Measurements from ENCODE around the gene KCNH3. TPM values are rescaled to one million over a fixed set of nuclear protein-coding genes. Genes with fewer than 3 reads are reported as not detected.
A peak's percentile ranks its signal among the peaks of the same experiment; 100 is the strongest.

KCNH3 gene
- total RNA-seq, 1 experiment from 2014 or later: 0.08 TPM

DNA sequence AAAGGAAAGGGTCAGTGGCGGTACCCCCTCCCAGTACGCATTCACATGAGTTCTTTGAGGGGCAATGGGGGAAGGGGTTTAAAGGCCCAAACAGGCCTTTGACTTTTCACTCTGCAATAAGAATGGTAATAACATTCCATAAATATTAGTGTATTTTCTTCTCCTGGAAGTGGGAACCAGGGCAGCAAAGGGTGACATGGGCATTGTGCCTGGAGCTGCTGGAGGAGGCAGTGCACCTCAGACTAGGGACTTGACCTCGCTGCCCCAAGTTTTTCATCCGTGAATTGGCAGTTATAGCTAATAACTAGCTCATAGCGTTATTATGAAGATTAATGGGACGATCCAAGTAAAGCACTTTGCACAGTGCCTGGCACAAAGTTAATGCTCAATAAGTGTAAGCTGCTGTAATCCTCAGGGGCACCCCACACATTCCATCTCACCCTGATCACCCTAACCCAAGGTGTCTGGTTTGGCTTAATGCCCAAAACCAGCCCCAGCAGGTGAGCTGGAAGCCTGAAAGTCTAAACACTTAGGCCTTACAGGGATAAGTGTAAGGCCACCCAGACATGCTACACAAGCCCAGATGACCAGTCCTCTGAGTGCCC lies 2.8 kb upstream of the KCNH3 start:
- Histone ChIP-seq H3K27me3 (replicated peaks) (peaks cover 29% of the 10 kb centered on the region), H3K4me3 (no peak overlapping the region), H3K4me1 (replicated peaks) (peaks cover 29% of the 10 kb centered on the region), H3K9me3 (replicated peaks) (no peaks in the 10 kb centered on the region; the same call in 1 of the 2 replicates), H3K36me3 (no peaks in the 10 kb centered on the region), H3K27ac (no peak overlapping the region)
- DNase-seq (ENCODE audit: low read depth in 1 of 2, low spot score in 2 of 2): no peak

DNA sequence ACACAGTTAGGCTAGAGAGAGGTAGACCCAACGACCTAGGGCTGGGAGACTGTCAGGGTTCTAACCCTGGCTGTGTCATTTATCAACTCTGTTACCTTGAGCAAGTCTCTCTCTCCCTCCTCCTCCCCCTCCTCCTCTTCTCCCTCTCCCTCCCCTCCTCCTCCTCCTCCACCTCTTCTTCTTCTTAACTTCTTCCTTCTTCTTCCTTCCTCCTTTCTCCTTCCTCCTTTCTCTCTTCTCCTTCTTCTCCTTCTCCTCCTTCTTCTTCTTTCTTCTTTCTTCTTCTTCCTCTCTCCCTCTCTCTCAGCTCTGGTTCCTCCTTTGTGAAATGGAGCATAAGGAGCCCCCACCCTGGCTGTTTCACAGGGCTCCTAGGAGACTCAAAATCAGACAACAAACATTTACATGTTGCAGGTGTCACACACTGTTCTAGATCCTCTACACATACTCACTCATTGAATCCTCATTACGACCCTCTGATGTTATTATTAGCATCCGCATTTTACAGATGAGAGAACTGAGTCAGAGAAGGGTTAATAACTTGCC lies 2.2 kb upstream of the KCNH3 start:
- DNase-seq (ENCODE audit: low read depth in 1 of 2, low spot score in 2 of 2): no peak
- Histone ChIP-seq H3K27me3 (replicated peaks) (peaks cover 29% of the 10 kb centered on the region), H3K27ac (no peak overlapping the region), H3K9me3 (replicated peaks) (no peaks in the 10 kb centered on the region; the same call in 1 of the 2 replicates), H3K4me3 (no peak overlapping the region), H3K36me3 (no peaks in the 10 kb centered on the region), H3K4me1 (replicated peaks) (peaks cover 29% of the 10 kb centered on the region)

DNA sequence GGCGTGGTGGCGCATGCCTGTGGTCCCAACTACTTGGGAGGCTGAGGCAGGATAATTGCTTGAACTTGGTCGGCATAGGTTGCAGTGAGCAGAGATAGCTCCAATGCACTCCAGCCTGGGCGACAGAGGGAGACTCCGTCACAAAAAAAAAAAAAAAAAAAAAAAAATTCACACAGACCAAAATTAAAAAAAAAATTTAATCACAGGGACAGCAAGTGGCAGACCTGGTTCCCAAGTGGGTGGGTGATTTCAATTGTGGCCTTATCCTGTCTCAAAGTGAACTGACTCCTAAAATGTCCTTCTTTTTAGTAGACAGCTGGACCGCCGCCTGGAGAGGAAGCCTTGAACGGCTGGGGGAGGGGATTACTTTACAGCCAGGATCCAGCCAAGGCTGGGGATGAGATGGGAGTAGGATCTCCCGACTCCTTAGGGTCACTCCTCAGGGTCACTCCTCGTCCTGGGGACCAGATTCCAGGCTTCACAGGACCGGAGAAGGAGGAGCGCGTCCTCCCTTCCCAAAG lies 1.5 kb upstream of the KCNH3 start:
- Histone ChIP-seq H3K27me3 (replicated peaks) (peaks cover 29% of the 10 kb centered on the region), H3K9me3 (replicated peaks) (no peaks in the 10 kb centered on the region; the same call in 1 of the 2 replicates), H3K36me3 (no peaks in the 10 kb centered on the region), H3K4me3 (no peak overlapping the region), H3K4me1 (replicated peaks) (peaks cover 29% of the 10 kb centered on the region), H3K27ac (no peak overlapping the region)
- peak in 1 of 2 experiments; percentile 37 for DNase-seq (ENCODE audit: low read depth in 1 of 2, low spot score in 2 of 2)

DNA sequence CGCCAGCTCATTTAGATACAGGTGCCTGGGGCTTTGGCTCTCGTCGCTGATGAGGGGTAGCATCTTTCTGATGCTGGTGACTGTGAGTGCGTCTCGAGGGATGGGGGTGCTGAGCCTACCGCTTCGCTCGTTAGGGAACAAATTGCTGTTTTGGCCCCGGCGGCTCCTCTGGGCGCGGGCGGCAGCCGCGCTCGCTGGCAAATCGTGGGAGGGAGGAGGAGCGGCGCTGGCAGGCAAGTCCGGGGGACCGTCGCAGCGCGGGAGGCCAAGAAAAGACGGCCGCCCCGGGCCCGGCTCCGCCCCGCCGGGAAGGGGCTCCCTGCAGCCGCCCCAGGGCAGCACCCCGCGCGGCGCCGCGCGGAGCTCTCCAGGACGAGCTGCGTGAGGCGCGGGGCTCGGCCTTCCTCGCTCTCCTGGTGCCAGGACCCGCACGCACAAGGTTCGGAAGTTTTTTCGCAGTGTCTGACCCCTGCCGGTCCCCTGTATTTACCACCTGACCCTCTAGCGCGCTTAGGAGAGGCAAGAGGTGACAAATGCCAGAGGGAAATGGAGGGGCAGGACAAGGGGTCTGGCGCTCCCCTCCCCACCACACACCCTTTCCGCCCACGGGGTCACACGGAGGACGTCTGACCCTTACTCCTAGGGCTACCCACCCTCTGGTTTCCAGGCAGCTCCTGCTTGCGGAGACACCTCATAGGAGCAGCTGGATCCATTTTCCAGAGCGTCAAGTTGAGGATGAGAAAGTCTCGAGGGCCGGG lies 899 bp upstream of the KCNH3 start:
- DNase-seq (ENCODE audit: low read depth in 1 of 2, low spot score in 2 of 2): peak in 1 of 2 experiments; percentile 44

DNA sequence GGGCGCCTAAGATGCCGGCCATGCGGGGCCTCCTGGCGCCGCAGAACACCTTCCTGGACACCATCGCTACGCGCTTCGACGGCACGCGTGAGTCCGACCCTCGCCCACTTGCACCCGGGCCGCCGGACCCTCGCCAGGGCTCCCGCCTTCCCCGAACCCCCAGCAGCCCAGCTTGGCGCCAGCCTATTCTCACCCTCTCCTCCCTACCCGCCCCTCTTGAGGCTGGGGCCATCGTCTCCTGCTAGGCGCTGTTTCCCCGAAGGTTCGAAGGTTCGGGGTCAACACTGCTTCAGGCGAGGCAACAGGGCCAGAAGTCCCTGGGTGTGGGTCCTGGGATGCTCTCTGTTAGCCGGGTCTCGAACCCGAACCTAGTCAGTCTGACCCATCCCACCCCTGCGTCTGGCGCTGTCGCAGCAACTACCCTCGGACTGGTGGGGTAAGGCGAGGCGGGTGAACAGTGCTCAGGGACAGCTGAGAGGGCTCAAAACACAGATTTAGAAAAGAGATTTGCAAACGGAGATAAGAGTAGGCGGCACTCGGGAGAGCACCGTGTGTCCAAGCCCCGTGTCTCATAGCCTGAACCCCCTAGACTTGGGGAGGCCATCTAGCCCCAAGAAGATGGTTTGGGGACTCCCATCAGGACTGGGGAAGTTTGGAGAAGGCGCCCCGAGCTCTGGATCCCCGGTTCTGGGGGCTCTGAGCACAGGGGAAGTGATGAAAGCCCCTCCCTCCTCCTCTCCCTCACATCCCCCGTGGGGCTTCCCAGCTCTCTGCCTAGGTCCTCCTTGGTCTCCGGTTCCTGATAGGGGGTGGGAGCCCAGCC lies 787 bp downstream of the KCNH3 start:
- H3K27ac ChIP-seq: no peak overlapping the region
- H3K27me3 ChIP-seq (replicated peaks): peaks cover 29% of the 10 kb centered on the region
- no peak for DNase-seq (ENCODE audit: low read depth in 1 of 2, low spot score in 2 of 2)
- H3K9me3 ChIP-seq (replicated peaks): no peaks in the 10 kb centered on the region; the same call in 1 of the 2 replicates
- H3K4me3 ChIP-seq: peak overlapping the region; percentile 38
- H3K4me1 ChIP-seq (replicated peaks): peaks cover 29% of the 10 kb centered on the region
- H3K36me3 ChIP-seq: no peaks in the 10 kb centered on the region

More for the DNA sequence above, 899 bp upstream of the KCNH3 start:
- Histone ChIP-seq H3K27ac (no peak overlapping the region), H3K27me3 (replicated peaks) (peaks cover 29% of the 10 kb centered on the region), H3K4me3 (peak overlapping the region; percentile 38), H3K4me1 (replicated peaks) (peaks cover 29% of the 10 kb centered on the region), H3K36me3 (no peaks in the 10 kb centered on the region), H3K9me3 (replicated peaks) (no peaks in the 10 kb centered on the region; the same call in 1 of the 2 replicates)

DNA sequence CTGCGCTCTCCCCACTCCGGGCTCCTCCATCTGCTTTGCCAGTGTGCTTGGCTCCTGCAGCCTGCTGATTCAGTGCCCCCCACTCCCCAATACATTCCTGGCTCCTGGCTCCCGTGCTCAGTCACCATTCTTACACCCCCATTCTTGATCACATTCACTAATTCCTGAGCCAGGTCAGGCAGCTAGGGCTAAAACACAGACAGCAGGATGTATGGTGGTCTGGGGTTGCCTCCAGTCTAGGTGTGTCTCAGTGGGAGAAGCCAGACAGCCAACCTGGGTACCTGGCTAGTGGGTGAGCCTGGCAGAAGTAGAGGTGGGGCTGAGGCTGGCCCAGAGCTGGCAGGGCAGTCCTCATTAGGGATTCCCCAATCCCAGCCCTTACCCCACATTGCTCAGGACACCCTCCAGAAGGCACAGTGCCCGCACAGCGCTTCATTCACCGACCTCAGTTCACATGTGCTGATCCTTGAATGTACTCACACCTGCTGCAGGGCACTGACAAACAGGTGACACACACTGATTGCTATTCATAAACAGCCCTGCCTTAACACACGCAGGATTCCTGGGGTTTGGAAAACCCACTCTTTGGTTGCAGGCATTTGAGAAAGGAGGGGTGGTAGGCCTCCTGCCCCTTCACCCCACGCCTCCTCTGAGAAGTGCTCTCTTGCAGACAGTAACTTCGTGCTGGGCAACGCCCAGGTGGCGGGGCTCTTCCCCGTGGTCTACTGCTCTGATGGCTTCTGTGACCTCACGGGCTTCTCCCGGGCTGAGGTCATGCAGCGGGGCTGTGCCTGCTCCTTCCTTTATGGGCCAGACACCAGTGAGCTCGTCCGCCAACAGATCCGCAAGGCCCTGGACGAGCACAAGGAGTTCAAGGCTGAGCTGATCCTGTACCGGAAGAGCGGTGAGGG lies 1.7 kb downstream of the KCNH3 start:
- H3K36me3 ChIP-seq: no peaks in the 10 kb centered on the region
- H3K4me1 ChIP-seq (replicated peaks): peaks cover 29% of the 10 kb centered on the region
- no peaks in the 10 kb centered on the region; the same call in 1 of the 2 replicates for H3K9me3 ChIP-seq (replicated peaks)
- no peak for DNase-seq (ENCODE audit: low read depth in 1 of 2, low spot score in 2 of 2)
- H3K4me3 ChIP-seq: no peak overlapping the region
- H3K27ac ChIP-seq: no peak overlapping the region
- H3K27me3 ChIP-seq (replicated peaks): peaks cover 29% of the 10 kb centered on the region

DNA sequence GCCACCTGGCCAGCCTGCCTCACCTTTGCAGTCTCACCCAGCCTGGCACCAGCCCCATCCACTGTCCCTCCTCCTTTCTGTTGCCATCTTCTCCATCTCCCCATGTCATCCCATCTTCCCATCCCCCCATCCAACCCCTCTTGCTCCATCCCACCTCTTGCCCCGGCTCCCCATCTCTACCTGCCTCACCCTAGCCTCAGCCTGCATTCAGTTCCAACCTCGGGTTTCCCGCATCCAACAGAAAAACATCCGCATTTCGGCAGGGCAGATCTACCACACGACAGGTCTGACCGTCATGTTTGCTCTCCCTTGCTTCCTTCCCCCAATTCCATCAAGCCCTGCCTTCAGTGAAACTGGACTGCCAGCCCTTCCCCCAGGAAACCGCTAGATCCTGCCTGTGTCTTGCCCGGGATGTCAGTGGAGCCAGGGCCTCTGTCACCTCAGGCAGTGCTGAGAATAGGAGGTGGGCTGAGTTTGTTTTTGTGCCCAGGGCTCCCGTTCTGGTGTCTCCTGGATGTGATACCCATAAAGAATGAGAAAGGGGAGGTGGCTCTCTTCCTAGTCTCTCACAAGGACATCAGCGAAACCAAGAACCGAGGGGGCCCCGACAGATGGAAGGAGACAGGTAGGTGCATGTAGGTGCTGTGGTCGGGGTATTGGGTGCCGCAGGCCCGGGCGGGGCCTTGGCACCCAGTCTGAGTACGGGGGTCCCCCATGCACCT lies 2.5 kb downstream of the KCNH3 start:
- Histone ChIP-seq H3K9me3 (replicated peaks) (no peaks in the 10 kb centered on the region; the same call in 1 of the 2 replicates), H3K27ac (no peak overlapping the region), H3K4me1 (replicated peaks) (peaks cover 25% of the 10 kb centered on the region), H3K27me3 (replicated peaks) (peaks cover 29% of the 10 kb centered on the region), H3K36me3 (no peaks in the 10 kb centered on the region), H3K4me3 (no peak overlapping the region)
- no peak for DNase-seq (ENCODE audit: low read depth in 1 of 2, low spot score in 2 of 2)

DNA sequence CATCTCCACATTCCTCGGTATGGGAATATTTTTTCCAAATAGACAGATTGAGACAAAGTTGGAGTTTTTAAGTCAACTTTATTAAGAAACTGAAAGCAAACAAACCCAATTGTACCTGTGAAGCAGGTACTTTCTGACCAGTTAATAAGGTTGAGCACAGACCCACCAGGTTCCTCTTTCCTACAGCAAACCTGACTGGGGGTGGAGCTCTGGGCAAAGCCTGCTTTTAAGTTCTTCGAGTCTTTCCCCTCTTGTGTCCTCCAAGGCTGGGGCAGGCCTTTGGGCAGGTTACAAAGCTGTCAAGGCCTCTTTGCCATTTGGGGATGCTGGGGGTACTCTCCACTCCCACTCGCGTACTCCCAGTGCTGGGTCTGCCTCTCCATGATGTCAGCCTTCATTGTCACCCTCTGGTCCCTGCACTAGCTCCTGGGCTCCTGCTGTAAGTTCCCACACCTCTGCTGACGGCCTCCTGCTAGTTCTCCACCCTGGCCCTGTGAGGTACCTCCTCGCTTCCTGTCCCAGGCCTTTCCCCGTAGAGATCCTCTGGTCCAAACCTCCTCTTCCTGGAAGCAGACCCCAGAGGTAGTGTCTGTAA lies 3.2 kb downstream of the KCNH3 start:
- no peaks in the 10 kb centered on the region for H3K36me3 ChIP-seq
- peaks cover 23% of the 10 kb centered on the region for H3K4me1 ChIP-seq (replicated peaks)
- peaks cover 29% of the 10 kb centered on the region for H3K27me3 ChIP-seq (replicated peaks)
- no peak overlapping the region for H3K27ac ChIP-seq
- H3K9me3 ChIP-seq (replicated peaks): no peaks in the 10 kb centered on the region; the same call in 1 of the 2 replicates
- H3K4me3 ChIP-seq: no peak overlapping the region
- DNase-seq (ENCODE audit: low read depth in 1 of 2, low spot score in 2 of 2): no peak

DNA sequence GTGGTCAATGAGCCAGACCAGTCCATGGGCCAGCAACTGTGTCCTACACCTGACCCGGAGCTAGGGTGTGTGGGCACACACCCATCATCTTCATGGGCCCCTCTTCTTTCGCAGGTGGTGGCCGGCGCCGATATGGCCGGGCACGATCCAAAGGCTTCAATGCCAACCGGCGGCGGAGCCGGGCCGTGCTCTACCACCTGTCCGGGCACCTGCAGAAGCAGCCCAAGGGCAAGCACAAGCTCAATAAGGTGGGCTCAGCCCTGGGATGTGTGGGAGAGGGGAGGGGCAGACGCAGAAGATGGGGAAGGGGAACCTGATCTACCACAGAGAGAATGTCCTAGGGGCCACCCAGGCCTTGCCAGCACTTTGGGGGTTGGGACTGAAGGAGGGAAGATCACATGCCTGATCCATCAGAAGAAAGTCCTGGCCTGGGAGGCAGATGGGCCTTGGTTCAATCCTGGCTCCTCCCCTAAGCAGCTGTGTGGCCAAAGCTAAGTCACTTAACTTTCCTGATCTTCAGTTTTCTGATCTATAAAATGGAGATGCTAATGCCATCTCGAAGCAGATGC lies 3.8 kb downstream of the KCNH3 start:
- no peak for DNase-seq (ENCODE audit: low read depth in 1 of 2, low spot score in 2 of 2)
- H3K36me3 ChIP-seq: no peaks in the 10 kb centered on the region

DNA sequence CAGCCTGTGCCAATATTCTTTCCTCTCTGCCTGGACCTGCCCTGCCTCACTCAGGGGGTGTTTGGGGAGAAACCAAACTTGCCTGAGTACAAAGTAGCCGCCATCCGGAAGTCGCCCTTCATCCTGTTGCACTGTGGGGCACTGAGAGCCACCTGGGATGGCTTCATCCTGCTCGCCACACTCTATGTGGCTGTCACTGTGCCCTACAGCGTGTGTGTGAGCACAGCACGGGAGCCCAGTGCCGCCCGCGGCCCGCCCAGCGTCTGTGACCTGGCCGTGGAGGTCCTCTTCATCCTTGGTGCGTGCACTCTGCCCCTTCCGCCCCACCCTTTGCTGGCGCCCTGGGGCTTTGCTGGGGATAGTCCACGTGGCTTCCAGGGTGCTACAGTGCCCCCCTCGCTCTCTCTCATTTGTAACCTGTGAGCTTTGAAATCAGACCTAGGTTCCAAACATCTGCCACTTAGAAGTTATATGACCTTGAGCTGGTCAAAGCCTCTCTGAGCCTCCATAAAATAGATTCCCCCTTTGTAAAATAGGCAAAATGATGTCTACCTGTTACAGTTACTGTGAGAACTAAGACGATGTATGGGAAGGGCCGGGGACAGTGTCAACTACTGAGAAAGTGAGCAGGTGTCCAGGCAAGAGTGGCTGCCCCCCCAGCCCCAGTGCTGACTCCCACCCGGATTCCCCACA lies 4.5 kb downstream of the KCNH3 start:
- no peaks in the 10 kb centered on the region for H3K36me3 ChIP-seq
- no peak overlapping the region for H3K27ac ChIP-seq
- H3K4me1 ChIP-seq (replicated peaks): peaks cover 11% of the 10 kb centered on the region
- H3K27me3 ChIP-seq (replicated peaks): peaks cover 23% of the 10 kb centered on the region
- no peaks in the 10 kb centered on the region for H3K9me3 ChIP-seq (replicated peaks)
- no peak for DNase-seq (ENCODE audit: low read depth in 1 of 2, low spot score in 2 of 2)
- no peak overlapping the region for H3K4me3 ChIP-seq

More for the DNA sequence above, 3.8 kb downstream of the KCNH3 start:
- no peak overlapping the region for H3K27ac ChIP-seq
- H3K4me3 ChIP-seq: no peak overlapping the region
- no peaks in the 10 kb centered on the region; the same call in 1 of the 2 replicates for H3K9me3 ChIP-seq (replicated peaks)
- peaks cover 18% of the 10 kb centered on the region for H3K4me1 ChIP-seq (replicated peaks)
- peaks cover 28% of the 10 kb centered on the region for H3K27me3 ChIP-seq (replicated peaks)

Measured in SJSA1 (cell line).